ENCODE data around the gene CADM2.

GRCh38 chr3:85298032-85298431 is 339.2 kb downstream of the CADM2 start:
- TF ChIP-seq CTCF (IDR thresholded peaks at IDR 0.05; ENCODE audit: low read depth, low read length, poor library complexity, severe bottlenecking) (no peak), EZH2phosphoT487 (IDR thresholded peaks at IDR 0.05; ENCODE audit: borderline replicate concordance, low read length) (no peak)

All from DOHH2 (cell line).